Keratinocyte (primary cell): ENCODE measurements around the gene KLRK1. TPM values are rescaled to one million over a fixed set of nuclear protein-coding genes. Genes with fewer than 3 reads are reported as not detected.

Experiments used
- DNase-seq: peaks from one replicate; pipeline ENCODE4 v3.0.0-alpha.2; 2011; ENCODE audit warnings: low read depth, missing footprints, low spot score
- FAIRE-seq: peaks from 2 replicates; lab custom pipeline; 2011; peaks lifted over from hg19 to GRCh38; lab: Jason Lieb, UNC
- H2AFZ ChIP-seq: 2 replicates; pipeline ENCODE4 v1.6.0; 2012; ENCODE audit warnings: low read length, control low read depth, inconsistent platforms; ENCODE audit not compliant: control insufficient read depth
- H3K27ac ChIP-seq: 2 replicates; pipeline ENCODE4 v1.5.1; 2011; ENCODE audit warnings: low read length; ENCODE audit not compliant: control insufficient read depth, insufficient read depth
- H3K27me3 ChIP-seq: 3 replicates; pipeline ENCODE4 v1.6.0; 2011; ENCODE audit warnings: low read length; ENCODE audit not compliant: control insufficient read depth, insufficient read depth; ENCODE audit errors: extremely low read depth
- H3K36me3 ChIP-seq, 2 experiments: 2 replicates in 1 of 2; 3 replicates in 1 of 2; pipeline ENCODE4 v1.5.1; 2011; ENCODE audit warnings: low read length in 2 of 2, mild to moderate bottlenecking in 1 of 2; ENCODE audit not compliant: control insufficient read depth in 2 of 2, insufficient read depth in 2 of 2; ENCODE audit errors: extremely low read depth in 1 of 2
- H3K4me1 ChIP-seq: 3 replicates; pipeline ENCODE4 v1.5.1; 2011; ENCODE audit warnings: low read length; ENCODE audit not compliant: control insufficient read depth, insufficient read depth; ENCODE audit errors: extremely low read depth
- H3K4me2 ChIP-seq: 3 replicates; pipeline ENCODE4 v1.6.0; 2011; ENCODE audit warnings: low read depth, low read length; ENCODE audit not compliant: control insufficient read depth, insufficient read depth; ENCODE audit errors: extremely low read depth
- H3K4me3 ChIP-seq, 3 experiments: fragments of 200-600 bp in 1 of 3; sonication (generic) in 1 of 3; 2 replicates in 2 of 3; 3 replicates in 1 of 3; pipeline ENCODE4 v1.5.1; 2011 to 2016; ENCODE audit warnings: low read length in 3 of 3, mild to moderate bottlenecking in 3 of 3, control low read depth in 2 of 3, inconsistent platforms in 1 of 3, low read depth in 1 of 3, mixed read lengths in 1 of 3, mixed run types in 1 of 3, moderate library complexity in 1 of 3; ENCODE audit not compliant: control insufficient read depth in 2 of 3, insufficient read depth in 2 of 3; ENCODE audit errors: extremely low read depth in 1 of 3
- H3K79me2 ChIP-seq: 2 replicates; pipeline ENCODE4 v1.6.0; 2012; ENCODE audit warnings: low read length; ENCODE audit not compliant: control insufficient read depth, insufficient read depth
- H3K9ac ChIP-seq: 3 replicates; pipeline ENCODE4 v1.6.0; 2011; ENCODE audit warnings: low read length; ENCODE audit not compliant: control insufficient read depth, insufficient read depth; ENCODE audit errors: extremely low read depth
- H3K9me1 ChIP-seq: 3 replicates; pipeline ENCODE4 v1.6.0; 2011; ENCODE audit warnings: low read length; ENCODE audit not compliant: control insufficient read depth, insufficient read depth; ENCODE audit errors: extremely low read depth
- H3K9me3 ChIP-seq: 2 replicates; pipeline ENCODE4 v1.5.1; 2012; ENCODE audit warnings: low read depth, low read length; ENCODE audit not compliant: control insufficient read depth
- H4K20me1 ChIP-seq: 3 replicates; pipeline ENCODE4 v1.6.0; 2011; ENCODE audit warnings: low read length; ENCODE audit not compliant: control insufficient read depth, insufficient read depth; ENCODE audit errors: extremely low read depth
- CTCF ChIP-seq, 3 experiments: IDR thresholded peaks in 1 of 3; conservative IDR thresholded peaks in 1 of 3; optimal IDR thresholded peaks in 1 of 3; 2 replicates in 2 of 3; 3 replicates in 1 of 3; pipeline versions ENCODE3 to v1.5.1; 2011; ENCODE audit warnings: low read length in 3 of 3, mild to moderate bottlenecking in 3 of 3, moderate library complexity in 2 of 3, control low read depth in 1 of 3, inconsistent platforms in 1 of 3; ENCODE audit not compliant: insufficient read depth in 2 of 3; ENCODE audit errors: extremely low read depth in 1 of 3
- EZH2 ChIP-seq: IDR thresholded peaks from one replicate; pipeline ENCODE4 v1.6.1; 2012; ENCODE audit warnings: inconsistent platforms, mild to moderate bottlenecking, low read length, moderate library complexity
- dilution Hi-C: fragments of 300-500 bp; cut with MboI; formaldehyde crosslinking; loops from one replicate; pipeline ENCODE4 v1.7.0; 2020; ENCODE audit warnings: low sequenced_read_pairs; ENCODE audit not compliant: extremely low pct_ligation_motif_present
- polyA plus RNA-seq, 5 experiments: library from polyadenylated mRNA; depleted of rRNA in 3 of 5; stranded (reverse) in 3 of 5; stranded (forward) in 1 of 5; unstranded in 1 of 5; fragments of >200 nt; gene quantifications; 1 replicate in 1 of 5; 2 replicates in 3 of 5; 3 replicates in 1 of 5; pipeline versions ENCODE4 v1.2.1 to v1.2.3, GENCODE V29; 2011 to 2012; ENCODE audit warnings: missing spikeins in 2 of 5, low read depth in 1 of 5, low replicate concordance in 1 of 5

Gene KLRK1
- polyA plus RNA-seq, 1 donor (not counting 4 experiments of a cell fraction or from before 2014, with no cell fraction given) = not detected

GRCh38 chr12:10386857-10387256 lies 3.0 kb downstream of the KLRK1 start:
- no peak overlapping the region for H3K4me2 ChIP-seq
- H3K9ac ChIP-seq = no peak overlapping the region
- no peak for FAIRE-seq
- no peak overlapping the region for H3K4me3 ChIP-seq
- H3K9me1 ChIP-seq = no peaks in the 10 kb centered on the region
- no peak overlapping the region for H2AFZ ChIP-seq
- H3K79me2 ChIP-seq = no peaks in the 10 kb centered on the region
- TF ChIP-seq EZH2 = no peak
- no peak for TF ChIP-seq CTCF (optimal IDR thresholded peaks at IDR 0.05 in 1 of 3, IDR thresholded peaks at IDR 0.05 in 1 of 3, conservative IDR thresholded peaks at IDR 0.05 in 1 of 3; ENCODE audit: extremely low read depth in 1 of 3, insufficient read depth in 2 of 3, low read length in 3 of 3)
- H3K36me3 ChIP-seq = no peaks in the 10 kb centered on the region
- H3K27me3 ChIP-seq = no peaks in the 10 kb centered on the region
- no peak for DNase-seq
- dilution Hi-C loops = no loop called here
- peaks cover 5% of the 10 kb centered on the region for H3K4me1 ChIP-seq
- H3K27ac ChIP-seq = no peak overlapping the region
- no peaks in the 10 kb centered on the region for H4K20me1 ChIP-seq
- H3K9me3 ChIP-seq = no peaks in the 10 kb centered on the region

- TF ChIP-seq EZH2 (no peak), CTCF (optimal IDR thresholded peaks at IDR 0.05 in 1 of 3, IDR thresholded peaks at IDR 0.05 in 1 of 3, conservative IDR thresholded peaks at IDR 0.05 in 1 of 3; ENCODE audit: extremely low read depth in 1 of 3, insufficient read depth in 2 of 3, low read length in 3 of 3) (no peak)
- H3K9ac ChIP-seq = no peak overlapping the region
- FAIRE-seq (peak; percentile 74), DNase-seq (no peak)
- H3K27ac ChIP-seq = no peak overlapping the region
- dilution Hi-C loops = no loop called here
- no peaks in the 10 kb centered on the region for H3K9me3 ChIP-seq
- peak overlapping the region; percentile 12 for H2AFZ ChIP-seq
- H3K4me3 ChIP-seq = no peak overlapping the region
- peaks cover 4% of the 10 kb centered on the region in 2 experiments for H3K36me3 ChIP-seq
- H4K20me1 ChIP-seq = no peaks in the 10 kb centered on the region
- no peak overlapping the region for H3K4me2 ChIP-seq
- no peaks in the 10 kb centered on the region for H3K9me1 ChIP-seq
- peaks cover 2% of the 10 kb centered on the region for H3K4me1 ChIP-seq
- no peaks in the 10 kb centered on the region for H3K27me3 ChIP-seq
- no peaks in the 10 kb centered on the region for H3K79me2 ChIP-seq
These were observed 4.7 kb downstream of the KLRK1 start for GRCh38 chr12:10385166-10385613.
